HG03039 (cell line): ENCODE data around the gene PON3.

Experiments
- ATAC-seq: cut with Tn5 transposase; IDR thresholded peaks from one replicate; pipeline ENCODE4 v1.9.1; 2021; ENCODE audit warnings: mild to moderate bottlenecking, moderate library complexity; ENCODE audit not compliant: unreplicated experiment

Gene PON3

DNA sequence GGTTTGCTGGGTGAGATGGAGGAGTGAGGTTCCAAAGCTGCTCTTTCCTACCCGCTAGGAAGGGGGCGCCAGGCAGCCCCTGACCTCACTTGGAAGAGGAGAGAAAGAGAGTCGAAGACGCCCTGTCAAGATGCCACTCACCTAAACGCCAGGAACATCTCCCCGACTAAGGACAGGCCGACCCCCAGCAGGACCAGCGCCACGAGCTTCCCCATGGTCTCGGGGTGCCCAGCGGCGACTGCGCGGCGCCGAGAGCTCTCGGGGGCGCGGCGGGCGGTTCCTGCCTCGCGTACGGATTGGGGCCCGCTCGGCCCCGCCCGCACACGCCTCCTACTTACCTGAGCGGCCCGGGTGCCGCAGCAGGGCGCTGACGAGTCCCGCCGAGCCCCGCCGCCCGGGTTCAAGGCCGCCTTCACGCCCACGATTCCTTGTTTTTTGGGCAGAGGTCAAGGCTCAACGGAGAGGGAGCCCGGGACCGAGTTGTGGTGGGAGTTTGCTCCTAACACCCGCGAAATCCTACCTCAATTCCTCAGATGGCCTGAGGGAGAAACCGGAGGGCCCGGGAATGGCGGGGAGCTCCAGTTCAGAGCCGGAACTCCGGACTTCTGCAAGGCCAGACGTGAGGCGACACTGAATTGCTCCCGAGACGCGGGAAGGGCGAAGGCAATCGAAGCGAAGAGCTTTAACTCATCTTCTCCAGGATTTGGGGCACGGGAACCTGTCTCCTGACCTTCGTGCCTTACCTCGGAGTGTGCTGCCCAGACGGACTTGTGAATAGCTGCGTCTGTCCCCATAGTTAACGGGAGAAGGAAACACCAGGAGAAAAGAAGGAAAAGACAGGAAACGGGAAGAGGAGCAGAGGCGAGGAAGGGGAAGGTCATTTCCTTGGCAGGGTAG is at the start of gene PON3:
Gene PON3, minus strand, starts transcription at position 240 of the 897 bp plus-strand sequence. Its CDS starts 25 bp downstream, at position 215.
- ATAC-seq, result no peak

- ATAC-seq, result no peak
These were observed 48.6 kb upstream of the PON3 start for GRCh38 chr7:95444796-95445195.

- ATAC-seq, result no peak
These were observed 45.1 kb upstream of the PON3 start for GRCh38 chr7:95441042-95441823.

DNA sequence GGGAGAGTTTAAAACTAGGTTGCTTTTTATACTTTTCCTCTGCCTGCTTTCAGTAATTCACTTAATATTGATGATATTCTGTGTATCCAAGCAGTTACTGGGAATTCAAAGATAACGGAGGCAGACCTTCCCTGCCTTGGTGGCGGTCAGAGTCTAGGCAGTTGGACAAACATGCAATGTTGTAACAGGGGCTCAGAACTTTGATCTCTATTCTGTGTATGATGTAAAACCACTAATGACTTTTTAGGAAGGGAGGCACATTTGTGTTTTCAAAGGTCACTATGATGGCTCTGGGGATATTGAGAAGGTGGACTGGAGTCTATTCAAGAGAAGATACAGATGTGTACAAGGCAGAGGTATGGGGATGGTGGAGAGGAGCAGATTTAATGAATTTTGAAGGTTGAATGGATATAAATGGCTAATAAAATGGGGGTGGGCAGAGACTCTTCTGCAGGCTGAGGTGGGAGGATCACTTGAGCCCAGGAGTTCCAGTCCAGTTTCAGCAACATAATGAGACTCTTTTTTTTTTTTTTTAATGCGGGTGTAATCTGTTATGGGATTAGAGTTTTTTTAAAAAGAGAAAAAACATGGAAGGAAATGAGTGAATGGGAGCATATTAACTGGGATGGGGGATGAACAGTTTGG is 44.3 kb upstream of the PON3 start:
- ATAC-seq, result no peak

- ATAC-seq, result no peak
These were observed 40.2 kb upstream of the PON3 start for GRCh38 chr7:95436407-95436806.

GRCh38 chr7:95435422-95435780 is 39.2 kb upstream of the PON3 start:
- no peak for ATAC-seq

GRCh38 chr7:95434557-95435421 is 38.6 kb upstream of the PON3 start, which contains the start of gene PON2:
Gene PON2, minus strand, starts transcription at chr7:95435028. Its CDS starts 77 bp downstream, at chr7:95434951.
- peak; percentile 92 for ATAC-seq

GRCh38 chr7:95433952-95434556 is 37.9 kb upstream of the PON3 start:
- ATAC-seq, result no peak

GRCh38 chr7:95433129-95433528 is 37.0 kb upstream of the PON3 start:
- no peak for ATAC-seq

GRCh38 chr7:95432606-95433005 is 36.4 kb upstream of the PON3 start:
- ATAC-seq, result no peak

DNA sequence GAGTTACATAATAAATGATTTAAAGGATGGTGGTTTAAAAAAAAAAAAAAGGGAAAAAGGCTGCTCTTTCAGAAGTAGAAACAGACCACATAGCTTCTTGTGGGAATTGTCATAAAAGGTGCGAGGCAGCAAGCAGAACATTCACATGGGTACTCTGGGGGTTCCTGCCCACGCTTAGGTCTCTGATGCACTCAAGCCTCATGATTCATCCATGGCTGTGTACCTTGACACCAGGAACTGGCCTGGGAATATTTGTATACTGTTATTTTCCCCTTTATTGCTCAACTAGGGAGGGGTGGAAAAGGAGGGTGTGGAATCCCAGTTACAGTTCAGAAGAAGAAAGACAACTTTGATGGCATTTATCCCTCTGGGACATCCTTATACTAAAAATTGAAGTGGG is 34.7 kb upstream of the PON3 start:
- ATAC-seq, result no peak

DNA sequence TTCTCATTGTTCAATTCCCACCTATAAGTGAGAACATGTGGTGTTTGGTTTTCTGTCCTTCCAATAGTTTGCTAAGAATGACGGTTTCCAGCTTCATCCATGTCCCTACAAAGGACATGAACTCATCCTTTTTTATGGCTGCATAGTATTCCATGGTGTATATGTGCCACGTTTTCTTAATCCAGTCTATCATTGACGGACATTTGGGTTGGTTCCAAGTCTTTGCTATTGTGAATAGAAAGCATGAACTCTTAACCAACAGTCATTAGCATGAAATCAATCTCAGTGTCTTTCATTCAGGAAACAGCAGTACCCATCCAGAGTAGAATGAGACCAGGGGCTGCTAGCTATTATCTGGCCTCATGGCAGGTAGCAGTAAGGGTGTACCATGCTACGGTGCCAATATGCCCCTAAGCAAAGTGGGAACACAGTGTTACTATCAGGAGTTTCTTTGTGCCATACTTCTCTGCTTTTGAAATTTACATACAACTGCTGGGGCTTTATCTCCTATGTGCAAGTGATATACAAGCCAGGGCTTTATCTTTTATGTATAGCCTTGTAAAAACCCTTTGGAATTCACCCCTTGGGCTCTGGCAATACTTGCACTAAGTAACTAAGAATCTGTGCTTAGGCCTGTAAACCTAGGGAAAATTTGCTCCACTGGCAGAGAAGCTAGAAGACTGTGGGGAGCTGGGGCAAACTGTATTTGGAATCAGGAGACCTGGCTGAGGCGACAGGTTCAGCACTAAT is 33.2 kb upstream of the PON3 start:
- no peak for ATAC-seq

- ATAC-seq, result no peak
These were observed 31.8 kb upstream of the PON3 start for GRCh38 chr7:95427914-95428516.

GRCh38 chr7:95427166-95427565 is 31.0 kb upstream of the PON3 start:
- ATAC-seq, result no peak

DNA sequence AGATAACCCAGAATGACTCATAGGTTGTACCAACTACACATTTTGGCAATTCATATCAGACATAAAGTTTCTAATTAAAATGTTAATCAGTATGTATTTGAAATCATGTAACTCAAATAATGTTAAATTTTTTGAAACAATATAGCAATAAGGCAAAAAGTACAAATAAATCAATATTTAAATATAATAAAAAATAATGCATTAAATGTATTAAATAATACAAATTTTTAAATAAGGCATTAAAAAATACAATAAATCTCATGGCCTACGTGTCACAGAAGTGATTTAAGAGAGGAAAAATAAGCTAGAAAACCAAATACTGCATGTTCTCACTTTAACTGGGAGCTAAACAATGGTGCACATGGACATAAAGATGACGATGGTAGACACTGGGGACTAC is 29.5 kb upstream of the PON3 start:
- ATAC-seq, result no peak

DNA sequence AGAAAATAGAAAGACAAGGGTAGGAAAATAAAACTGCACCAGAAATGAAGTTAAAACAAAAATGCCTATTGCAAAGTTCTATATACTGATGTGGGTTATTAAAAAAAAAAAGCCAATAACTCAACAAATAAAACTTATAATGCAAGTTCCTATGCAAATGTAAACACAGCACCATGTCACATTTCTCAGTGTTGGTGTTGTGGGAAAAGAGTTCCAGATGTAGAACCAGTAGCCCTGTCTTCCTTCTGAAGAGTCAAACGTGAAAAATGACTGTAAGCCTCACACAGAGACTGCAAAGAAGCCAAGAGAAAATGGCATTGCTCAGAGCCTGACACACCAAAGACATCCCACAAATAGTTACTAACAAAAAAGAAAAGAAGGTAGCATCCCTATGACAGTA is 28.5 kb upstream of the PON3 start:
- no peak for ATAC-seq

- no peak for ATAC-seq
These were observed 25.8 kb upstream of the PON3 start for GRCh38 chr7:95421847-95422444.

GRCh38 chr7:95421000-95421846 is 25.0 kb upstream of the PON3 start:
- ATAC-seq, result no peak
